Thymus (tissue), 11 donors: ENCODE data around the gene UBTD1. TPM values are rescaled to one million over a fixed set of nuclear protein-coding genes. Genes with fewer than 3 reads are reported as not detected.
"Not testable (repeated sequence)": the region's sequence is repeated elsewhere in the genome, so short reads cannot be mapped to it uniquely, and the experiment has no call there.

Experiments
- DNase-seq, 9 donors: peaks; one replicate each; pipeline ENCODE4 v3.0.0-alpha.2; 2013; ENCODE audit warnings: low spot score in 9 of 9, low read depth in 6 of 9, missing footprints in 1 of 9
- H3K27ac ChIP-seq, 2 donors: one replicate each; pipeline ENCODE4 v1.5.1; 2013; ENCODE audit warnings: control low read depth in 1 of 2, low read depth in 1 of 2, low read length in 1 of 2, mild to moderate bottlenecking in 1 of 2, moderate library complexity in 1 of 2
- H3K27me3 ChIP-seq, 2 donors: one replicate each; pipeline ENCODE4 v1.5.1; 2013; ENCODE audit warnings: low read length in 1 of 2; ENCODE audit not compliant: control insufficient read depth in 2 of 2, insufficient read depth in 1 of 2
- H3K36me3 ChIP-seq, 2 donors: one replicate each; pipeline ENCODE4 v1.5.1; 2013; ENCODE audit warnings: low read length in 1 of 2, mild to moderate bottlenecking in 1 of 2, moderate library complexity in 1 of 2; ENCODE audit not compliant: control insufficient read depth in 2 of 2, insufficient read depth in 2 of 2
- H3K4me1 ChIP-seq, 2 donors: one replicate each; pipeline ENCODE4 v1.5.1; 2013; ENCODE audit warnings: low read length in 2 of 2; ENCODE audit not compliant: control insufficient read depth in 2 of 2, insufficient read depth in 2 of 2
- H3K4me3 ChIP-seq, 2 donors: one replicate each; pipeline ENCODE4 v1.5.1; 2013; ENCODE audit warnings: low read length in 2 of 2, control low read depth in 1 of 2, mild to moderate bottlenecking in 1 of 2
- H3K9me3 ChIP-seq, 2 donors: one replicate each; pipeline ENCODE4 v1.5.1; 2013; ENCODE audit warnings: low read length in 1 of 2, mild to moderate bottlenecking in 1 of 2; ENCODE audit not compliant: control insufficient read depth in 2 of 2, insufficient read depth in 1 of 2
- WGBS: extraction: QIAGEN DNeasy Blood & Tissue Kit; methylation state at CpG from one replicate; pipeline ENCODE4 v1.1.7; 2013; 5-methylcytosine and 5-hydroxymethylcytosine counted together
- polyA plus RNA-seq: library from polyadenylated mRNA; stranded (reverse); fragments of 200-250 nt; gene quantifications from one replicate; pipeline ENCODE4 v1.2.3, GENCODE V29; 2013
- total RNA-seq: library from RNA; stranded (reverse); fragments of 120-200 nt; gene quantifications from one replicate; pipeline ENCODE4 v1.2.4, GENCODE V29; 2013
- donor health status: healthy.

Gene UBTD1
- total and polyA plus RNA-seq, 2 donors: 2.5 to 7.8 TPM

GRCh38 chr10:97547271-97547600, 48.5 kb downstream of the UBTD1 start:
- no peak for DNase-seq
- WGBS: 93% methylated on average over 4 of the region's 4 CpGs
- no peaks in the 10 kb centered on the region for H3K9me3 ChIP-seq
- H3K27ac ChIP-seq: no peak overlapping the region
- H3K36me3 ChIP-seq: no peaks in the 10 kb centered on the region
- no peaks in the 10 kb centered on the region for H3K27me3 ChIP-seq
- peaks cover 0 to 12% of the 10 kb centered on the region in 2 donors for H3K4me1 ChIP-seq
- no peak overlapping the region for H3K4me3 ChIP-seq

DNA sequence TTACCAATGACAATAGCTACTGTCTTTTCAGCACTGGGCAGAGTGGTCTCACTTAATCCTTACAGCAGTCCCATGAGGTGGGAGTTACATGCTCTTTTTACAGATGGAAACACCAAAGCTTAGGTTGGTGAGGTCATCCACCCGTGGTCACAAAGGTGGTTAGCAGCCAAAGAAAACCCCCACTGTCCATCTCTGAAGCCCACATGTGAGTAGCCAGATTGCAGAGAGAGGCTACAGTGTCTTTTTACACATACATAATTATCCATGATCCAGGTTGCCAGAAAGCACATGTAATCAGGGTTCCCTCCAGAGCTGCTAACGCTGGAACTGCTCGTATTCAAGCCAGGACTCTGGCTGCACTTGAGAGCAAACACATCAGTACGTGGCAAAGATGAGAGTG, 49.2 kb downstream of the UBTD1 start:
- Histone ChIP-seq H3K4me3 (no peak overlapping the region), H3K27me3 (no peaks in the 10 kb centered on the region), H3K36me3 (no peaks in the 10 kb centered on the region), H3K27ac (no peak overlapping the region), H3K4me1 (peaks cover 0 to 6% of the 10 kb centered on the region in 2 donors), H3K9me3 (no peaks in the 10 kb centered on the region)
- no peak for DNase-seq
- WGBS: 91% methylated on average over 4 of the region's 4 CpGs

DNA sequence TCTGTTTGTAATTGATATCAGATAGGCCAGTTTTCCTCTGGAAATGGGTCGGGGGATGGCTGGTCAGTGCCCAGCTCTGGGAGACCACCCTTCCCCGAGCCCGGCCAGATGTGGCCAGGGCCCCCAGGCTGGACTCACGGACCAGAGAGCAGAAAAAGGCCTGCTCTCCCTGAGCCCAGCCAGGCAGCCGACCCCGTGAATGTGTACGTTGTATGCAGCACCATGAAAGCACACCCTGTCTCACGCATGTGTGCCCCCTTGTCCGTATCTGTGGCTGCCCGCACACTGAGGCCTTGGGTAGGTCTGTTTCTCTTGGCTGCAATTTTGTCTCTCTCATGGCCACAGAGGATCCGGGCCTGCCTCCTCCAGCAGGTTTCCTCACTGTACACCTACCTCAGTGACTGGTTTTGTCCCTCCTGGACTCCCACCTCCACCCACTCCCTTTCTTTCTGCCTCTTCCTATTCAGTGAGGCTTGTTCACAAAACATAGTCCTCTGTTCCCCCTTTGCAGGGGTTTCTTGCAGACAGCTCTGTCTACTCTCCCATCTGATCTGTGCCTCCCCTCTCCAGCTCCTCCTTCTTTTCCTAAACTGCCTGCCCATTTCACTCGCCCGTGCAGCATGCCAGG, 50.2 kb downstream of the UBTD1 start:
- no peaks in the 10 kb centered on the region for H3K36me3 ChIP-seq
- peaks cover 0 to 6% of the 10 kb centered on the region in 2 donors for H3K4me1 ChIP-seq
- no peaks in the 10 kb centered on the region for H3K27me3 ChIP-seq
- no peaks in the 10 kb centered on the region for H3K9me3 ChIP-seq
- WGBS: 96% methylated on average over 13 of the region's 13 CpGs
- H3K27ac ChIP-seq: no peak overlapping the region
- DNase-seq: no peak
- H3K4me3 ChIP-seq: no peak overlapping the region

GRCh38 chr10:97549587-97550322, 51.0 kb downstream of the UBTD1 start:
- whole genome bisulfite sequencing: 89% methylated on average over 13 of the region's 13 CpGs
- H3K4me1 ChIP-seq: peaks cover 0 to 6% of the 10 kb centered on the region in 2 donors
- no peak for DNase-seq
- H3K36me3 ChIP-seq: no peaks in the 10 kb centered on the region
- no peaks in the 10 kb centered on the region for H3K27me3 ChIP-seq
- H3K27ac ChIP-seq: peak overlapping the region; percentile 17 to 25
- no peaks in the 10 kb centered on the region for H3K9me3 ChIP-seq
- H3K4me3 ChIP-seq: no peak overlapping the region

DNA sequence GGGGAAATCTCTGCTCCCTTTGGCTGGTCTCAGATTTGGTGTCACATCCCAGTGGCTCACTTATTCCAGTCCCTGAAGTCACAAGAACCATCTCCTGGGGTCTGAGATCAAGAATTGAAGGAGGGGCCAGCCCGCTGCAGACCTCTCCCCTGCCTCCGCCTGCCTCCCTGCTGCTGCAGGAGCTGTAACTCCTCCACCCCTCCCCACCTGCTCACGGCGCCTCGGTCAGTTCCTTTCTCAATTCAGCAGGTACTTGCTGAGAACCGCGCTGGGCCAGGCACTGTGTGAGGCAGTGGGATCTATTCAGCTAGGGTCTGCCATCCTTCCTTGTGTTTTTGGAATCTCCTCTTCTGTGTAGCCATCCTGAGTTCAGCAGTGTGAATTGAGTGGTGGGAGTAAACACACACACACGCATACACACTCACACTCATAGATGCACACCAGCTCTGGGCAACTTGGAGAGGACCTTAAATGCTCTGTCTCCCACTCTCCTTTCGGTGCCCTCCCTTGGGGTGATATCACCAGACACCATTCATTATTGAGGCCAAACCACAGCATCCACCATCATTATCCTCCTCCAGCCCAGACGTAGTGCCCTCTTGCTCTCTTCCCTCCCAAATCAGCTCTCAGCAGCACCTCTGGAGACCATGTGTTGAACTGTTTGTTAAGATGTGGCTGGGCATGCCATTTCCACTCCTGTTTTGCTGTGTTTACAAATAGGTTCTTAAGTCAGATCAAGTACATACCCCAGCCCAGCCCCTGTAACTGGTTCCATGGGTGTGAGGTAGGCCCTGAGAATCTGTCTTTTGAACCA, 51.8 kb downstream of the UBTD1 start:
- H3K27me3 ChIP-seq: no peaks in the 10 kb centered on the region
- peaks cover 0 to 6% of the 10 kb centered on the region in 2 donors for H3K4me1 ChIP-seq
- H3K36me3 ChIP-seq: no peaks in the 10 kb centered on the region
- no peaks in the 10 kb centered on the region for H3K9me3 ChIP-seq
- H3K4me3 ChIP-seq: no peak overlapping the region
- DNase-seq: no peak
- WGBS: 96% methylated on average over 10 of the region's 10 CpGs
- H3K27ac ChIP-seq: no peak overlapping the region

DNA sequence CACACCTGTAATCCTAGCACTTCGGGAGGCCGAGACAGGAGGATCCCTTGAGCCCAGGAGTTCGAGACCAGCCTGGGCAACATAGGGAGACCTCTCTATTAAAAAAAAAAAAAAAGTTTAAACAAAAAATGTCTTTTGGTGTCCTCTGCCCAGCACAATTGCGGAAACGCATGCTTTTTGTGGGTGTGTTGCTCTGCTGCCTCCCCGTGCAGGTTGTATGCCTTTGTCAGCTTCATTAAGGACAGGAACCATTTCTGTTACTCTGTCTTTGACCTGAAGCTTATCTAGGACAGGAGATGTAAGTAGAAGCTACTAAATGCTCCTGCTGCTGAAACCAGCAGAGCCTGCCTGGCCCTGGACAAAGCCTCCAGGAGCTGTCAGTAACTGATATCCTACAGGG, 52.5 kb downstream of the UBTD1 start:
- H3K4me1 ChIP-seq: peaks cover 0 to 6% of the 10 kb centered on the region in 2 donors
- no peak overlapping the region for H3K4me3 ChIP-seq
- no peaks in the 10 kb centered on the region for H3K36me3 ChIP-seq
- H3K27me3 ChIP-seq: no peaks in the 10 kb centered on the region
- WGBS: 98% methylated on average over 6 of the region's 6 CpGs
- DNase-seq: no peak
- no peaks in the 10 kb centered on the region for H3K9me3 ChIP-seq
- H3K27ac ChIP-seq: no peak overlapping the region

- H3K36me3 ChIP-seq: no peaks in the 10 kb centered on the region
- DNase-seq: peak in 7 of 9 donors; percentile 10 to 56 (median 25)
- H3K4me3 ChIP-seq: no peak overlapping the region
- no peak overlapping the region for H3K27ac ChIP-seq
- H3K4me1 ChIP-seq: peaks cover 0 to 6% of the 10 kb centered on the region in 2 donors
- H3K9me3 ChIP-seq: no peaks in the 10 kb centered on the region
- no peaks in the 10 kb centered on the region for H3K27me3 ChIP-seq
- 25% methylated on average over 6 of the region's 6 CpGs for WGBS
Measured at GRCh38 chr10:97553575-97554031, 54.9 kb downstream of the UBTD1 start.

DNA sequence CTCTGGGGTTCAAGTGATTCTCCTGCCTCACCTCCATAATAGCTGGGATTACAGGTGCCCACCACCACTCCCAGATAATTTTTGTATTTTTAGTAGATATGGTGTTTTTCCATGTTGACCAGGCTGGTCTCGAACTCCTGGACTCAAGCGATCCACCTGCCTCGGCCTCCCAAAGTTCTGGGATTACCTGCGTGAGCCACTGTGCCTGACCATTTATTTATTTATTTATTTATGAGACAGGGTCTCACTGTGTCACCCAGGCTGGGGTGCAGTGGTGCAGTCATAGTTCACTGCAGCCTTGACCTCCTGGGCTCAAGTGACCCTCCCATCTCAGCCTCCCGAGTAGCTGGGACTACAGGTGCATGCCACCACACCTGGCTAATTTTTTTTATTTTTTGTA, 55.6 kb downstream of the UBTD1 start:
- 96% methylated on average over 5 of the region's 5 CpGs for WGBS
- not testable (repeated sequence) for H3K27ac ChIP-seq, DNase-seq, H3K9me3 ChIP-seq, H3K4me1 ChIP-seq, H3K36me3 ChIP-seq, H3K27me3 ChIP-seq, H3K4me3 ChIP-seq

DNA sequence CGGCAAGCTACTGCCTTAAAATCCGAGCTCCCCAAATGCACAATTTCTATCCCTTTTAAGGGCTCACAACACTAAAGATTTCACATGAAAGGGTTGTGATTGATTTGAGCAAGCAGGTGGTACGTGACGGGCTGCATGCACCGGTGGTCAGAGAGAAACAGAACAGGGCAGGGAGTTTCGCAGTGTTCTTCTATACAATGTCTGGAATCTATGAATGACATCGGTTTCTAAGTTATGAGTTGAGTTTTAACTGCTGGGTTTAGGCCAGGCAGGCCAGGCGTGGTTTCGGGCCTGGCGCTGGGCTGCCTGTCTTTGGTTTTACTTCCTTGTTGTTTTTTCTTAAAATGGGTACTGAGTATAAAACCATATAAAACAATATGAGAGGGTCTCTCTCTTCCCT, 56.8 kb downstream of the UBTD1 start:
- H3K4me1 ChIP-seq, H3K36me3 ChIP-seq, H3K4me3 ChIP-seq, H3K9me3 ChIP-seq, H3K27ac ChIP-seq, H3K27me3 ChIP-seq, DNase-seq: not testable (repeated sequence)
- WGBS: 98% methylated on average over 10 of the region's 10 CpGs
